Activated naive CD4-positive, alpha-beta T cell (primary cell): ENCODE data around the gene CLEC4F.
"Not testable (repeated sequence)": the region's sequence is repeated elsewhere in the genome, so short reads cannot be mapped to it uniquely, and the experiment has no call there.

Source experiments
- DNase-seq, 4 experiments: peaks; one replicate each; lab custom pipeline; 2025; lab: John Stamatoyannopoulos, UW

Gene CLEC4F

DNA sequence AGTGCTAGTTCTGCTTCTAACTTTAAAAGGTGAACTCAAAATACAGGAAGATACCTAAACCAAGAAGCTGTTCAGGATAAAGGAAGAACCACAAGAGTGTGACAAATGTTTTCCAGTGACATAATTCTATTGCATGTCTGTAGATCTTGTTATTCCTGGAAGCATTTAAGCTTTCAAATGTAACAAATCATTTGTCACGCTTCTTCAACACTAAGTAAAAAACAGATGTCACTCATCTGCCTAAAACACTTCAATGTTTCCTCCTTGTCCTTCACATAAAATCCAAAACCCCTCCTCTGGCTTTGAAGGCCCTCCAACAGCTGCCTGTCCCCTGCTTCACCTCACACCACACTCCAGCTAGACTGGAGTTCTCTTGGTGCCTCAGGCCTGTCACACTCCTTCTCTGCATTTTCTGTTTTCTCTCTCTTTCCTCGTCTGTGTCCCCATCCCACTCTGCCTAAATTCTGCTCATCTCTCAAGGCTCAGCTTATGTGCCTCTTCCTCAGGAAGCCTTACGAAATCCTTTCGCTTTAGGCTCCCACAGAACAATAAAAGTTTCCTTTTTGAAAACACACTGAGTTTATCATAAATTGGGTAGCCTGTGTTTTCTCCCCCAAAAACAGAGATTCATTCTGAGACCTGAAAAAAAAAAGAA, 6.4 kb upstream of the CLEC4F start:
- DNase-seq = no peak

DNA sequence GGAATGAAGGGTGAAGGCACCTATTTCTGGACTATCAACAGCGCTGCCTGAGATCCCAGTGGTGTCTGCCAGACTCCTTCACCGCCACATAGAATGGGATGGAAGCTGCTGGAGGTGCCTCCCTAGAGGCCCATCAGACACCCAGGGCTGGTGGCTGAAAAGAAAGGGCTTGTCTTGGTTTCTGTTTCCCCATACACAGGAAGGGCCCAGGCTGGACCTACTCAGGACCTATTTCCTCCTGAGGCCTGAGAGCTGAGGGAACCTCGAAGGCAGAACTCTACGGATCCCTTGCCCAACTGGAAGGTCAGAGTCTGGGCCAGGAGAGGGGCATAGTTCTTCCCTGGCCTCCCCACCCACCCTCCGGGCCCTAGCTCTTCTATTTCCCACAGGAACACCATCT, 2.9 kb upstream of the CLEC4F start:
- DNase-seq = no peak

DNA sequence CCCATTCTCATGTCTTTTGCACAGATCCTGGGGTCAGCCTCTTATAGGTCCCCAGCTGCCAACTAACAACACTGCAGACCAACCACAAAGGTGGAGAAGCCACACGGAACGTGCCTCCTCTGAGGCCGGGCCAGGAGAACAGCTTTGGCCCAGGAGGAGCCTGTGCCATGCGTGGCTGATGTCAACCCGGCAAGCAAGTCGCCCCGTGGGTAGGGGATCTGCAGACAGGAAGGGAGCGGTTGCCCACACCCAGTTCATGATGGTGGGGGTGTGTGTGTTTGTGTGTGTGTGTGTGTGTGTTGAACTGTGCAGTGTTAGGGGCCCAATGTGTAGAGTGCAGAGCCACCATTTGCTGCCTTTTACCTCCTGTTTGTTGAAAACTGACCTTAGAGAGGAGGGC, 2.4 kb upstream of the CLEC4F start:
- DNase-seq = no peak

DNA sequence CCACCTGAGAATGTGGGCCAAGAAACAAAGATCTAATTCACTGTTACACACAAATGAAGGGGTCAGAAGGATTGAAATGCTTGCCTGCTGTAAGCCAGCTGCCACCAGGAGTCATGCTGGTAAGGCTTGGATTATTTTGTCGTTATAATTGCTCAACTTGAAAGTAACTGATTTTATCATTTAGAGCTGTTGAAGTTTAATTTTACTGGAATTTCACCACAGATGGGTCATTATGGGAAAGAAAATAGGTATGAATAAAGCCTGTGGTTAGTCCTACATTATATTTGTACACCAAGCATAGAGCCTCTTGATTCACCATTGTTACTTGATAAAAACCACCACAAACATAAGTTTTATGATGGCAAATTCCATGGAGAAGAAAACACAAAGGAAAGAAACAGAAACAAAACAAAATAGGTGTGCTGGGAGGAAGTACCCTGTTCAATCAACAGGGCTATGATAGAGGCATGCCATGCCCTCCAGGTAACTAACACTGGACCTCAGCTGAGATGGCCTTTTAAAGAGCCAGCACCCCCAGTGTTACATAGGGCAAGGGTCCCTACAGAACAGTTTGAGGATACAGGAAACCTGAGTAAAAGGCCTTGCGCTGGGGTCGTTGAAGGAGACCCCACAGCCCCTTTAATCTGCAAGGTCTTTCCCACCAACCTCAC, 3.0 kb downstream of the CLEC4F start:
- no peak for DNase-seq

DNA sequence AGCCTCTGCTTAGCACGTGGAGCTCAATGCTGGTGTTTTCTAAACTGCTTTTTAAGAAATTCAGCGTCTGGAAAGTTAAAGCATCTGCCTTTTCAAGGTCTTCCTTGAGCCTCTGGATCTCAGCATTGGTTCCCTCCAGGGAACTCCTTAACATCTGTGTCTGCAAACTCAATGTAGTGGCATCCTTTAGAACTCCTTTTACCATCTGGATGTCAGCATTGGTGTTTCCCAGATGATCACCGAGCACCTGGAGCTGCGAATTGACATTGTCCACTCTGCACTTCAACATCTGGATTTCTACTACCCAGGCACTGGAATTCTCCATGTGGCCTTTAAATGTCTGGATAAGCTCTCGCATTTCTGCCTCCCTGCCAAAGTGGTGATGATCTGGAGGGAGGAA, 3.7 kb downstream of the CLEC4F start:
- DNase-seq = no peak

DNA sequence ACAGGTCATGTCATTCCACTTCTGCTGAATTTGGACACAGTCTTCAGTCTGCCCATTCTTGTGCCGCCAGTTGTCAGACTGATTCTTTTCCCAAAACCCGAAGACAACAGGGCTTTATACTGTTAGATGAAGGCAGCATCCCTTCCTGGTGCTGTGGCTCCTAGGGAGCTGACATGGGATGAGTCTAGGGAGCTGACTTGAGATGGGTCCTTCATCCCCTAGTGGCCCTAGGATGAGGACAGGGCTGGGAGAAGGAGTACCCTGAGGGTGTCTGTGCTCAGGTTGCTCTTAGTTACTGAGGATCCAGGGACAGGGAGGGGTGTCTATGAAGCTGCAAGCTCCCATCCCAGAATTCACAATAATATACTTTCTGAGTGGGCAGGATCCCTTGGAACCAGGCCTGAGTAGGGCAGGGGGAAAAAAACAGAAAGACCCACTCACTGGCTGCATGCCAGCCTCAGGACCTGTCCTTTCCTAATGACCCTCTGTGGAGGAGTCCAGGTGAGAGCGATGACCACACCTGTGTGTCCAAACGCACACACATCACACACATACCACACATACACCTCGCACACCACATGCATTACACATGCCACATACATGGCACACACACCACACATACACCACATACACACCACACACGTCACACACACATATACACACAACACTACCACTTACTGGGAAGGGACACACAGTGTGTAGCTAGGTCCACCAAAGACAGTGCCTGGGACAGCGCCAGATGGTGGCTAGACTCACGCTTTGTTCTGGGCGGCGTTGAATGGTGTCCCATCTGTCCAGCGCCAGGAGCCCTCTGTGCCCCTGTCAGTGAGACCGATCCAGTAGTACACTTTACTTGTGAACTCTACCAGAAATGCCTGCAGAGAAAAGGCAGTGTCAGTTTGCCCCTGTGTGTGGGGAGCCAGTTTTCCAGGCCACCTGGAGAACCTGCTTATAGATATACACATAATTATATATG, 11.1 kb downstream of the CLEC4F start:
- DNase-seq = no peak

DNA sequence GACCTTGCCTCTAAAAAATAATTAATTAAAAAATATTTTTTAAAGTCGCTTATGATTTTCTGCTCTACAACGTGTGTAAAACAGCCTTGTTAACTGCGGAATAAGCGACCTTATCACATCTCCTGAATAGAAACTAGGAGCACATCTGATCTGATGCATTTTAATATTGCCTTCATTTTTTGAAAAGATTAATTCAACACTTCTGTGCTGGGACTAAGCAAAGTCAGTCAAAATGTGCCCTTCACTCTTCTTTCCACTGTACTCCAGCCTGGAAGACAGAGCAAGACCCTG, 12.6 kb downstream of the CLEC4F start:
- DNase-seq = no peak

DNA sequence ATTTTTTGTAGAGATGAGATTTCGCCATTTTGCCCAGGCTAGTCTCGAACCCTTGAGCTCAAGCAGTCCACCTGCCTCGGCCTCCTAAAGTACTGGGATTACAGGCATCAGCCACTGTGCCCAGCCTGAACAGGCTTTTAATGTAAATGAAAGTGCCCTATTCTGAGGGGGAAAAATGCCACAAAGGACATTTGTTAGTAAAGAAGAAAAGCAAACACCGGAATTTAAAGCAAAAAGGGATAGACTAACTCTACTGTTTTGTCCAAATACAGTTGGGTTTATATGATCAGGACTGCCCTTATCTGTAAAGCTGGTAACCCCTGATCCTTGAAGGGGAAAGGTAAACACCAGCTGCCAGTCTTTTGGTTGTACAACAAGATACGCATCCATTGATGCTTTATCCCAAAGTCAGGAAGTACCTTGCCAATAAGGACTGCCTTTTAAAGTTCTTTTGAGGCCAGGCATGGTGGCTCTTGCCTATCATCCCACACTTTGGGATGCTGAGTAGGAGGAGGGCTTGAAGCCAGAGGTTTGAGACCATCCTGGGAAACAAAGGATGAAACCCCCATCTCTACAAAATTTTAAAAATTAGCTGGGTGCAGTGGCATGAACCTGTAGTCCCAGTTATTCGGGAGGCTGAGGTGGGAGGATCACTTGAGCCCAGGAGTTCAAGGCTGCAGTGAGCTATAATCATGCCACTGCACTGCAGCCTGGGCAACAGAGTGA, 13.1 kb downstream of the CLEC4F start:
- no peak for DNase-seq

DNA sequence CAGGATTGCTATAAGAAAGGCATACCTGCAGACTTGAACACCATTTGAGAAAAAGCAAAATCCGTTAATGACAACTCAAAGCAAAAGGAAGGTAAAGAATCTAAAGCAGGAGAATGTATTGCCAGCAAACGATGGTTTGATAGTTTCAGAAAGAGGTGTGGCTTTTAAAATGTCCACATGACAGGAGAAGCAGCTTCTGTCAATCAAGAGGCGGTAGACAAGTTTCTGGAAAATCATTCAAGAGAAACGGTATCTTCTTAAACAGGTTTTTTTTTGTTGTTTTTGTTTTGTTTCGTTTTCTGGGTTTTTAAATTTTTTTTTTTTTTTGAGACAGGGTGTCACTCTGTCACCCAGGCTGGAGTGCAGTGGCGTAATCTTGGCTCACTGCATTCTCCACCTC, 13.8 kb downstream of the CLEC4F start:
- no peak for DNase-seq

DNA sequence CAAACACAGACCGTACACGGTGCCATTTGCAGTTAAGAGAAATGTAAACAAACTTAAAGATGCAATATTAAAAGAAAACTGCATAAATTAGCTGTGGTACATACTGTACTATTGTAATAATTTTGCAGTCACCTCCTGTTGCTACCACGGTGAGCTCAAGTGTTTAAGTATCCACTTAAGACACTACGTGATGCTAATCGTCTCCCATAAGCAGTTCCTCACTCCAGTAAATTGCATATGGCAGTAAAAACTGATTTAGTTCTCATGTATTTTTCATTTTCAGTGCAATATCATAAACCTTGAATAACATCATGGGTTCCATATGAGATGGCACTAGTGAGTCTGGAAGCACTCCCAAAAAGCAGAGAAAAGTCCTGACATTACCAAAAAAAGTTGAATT, 14.4 kb downstream of the CLEC4F start:
- no peak for DNase-seq

DNA sequence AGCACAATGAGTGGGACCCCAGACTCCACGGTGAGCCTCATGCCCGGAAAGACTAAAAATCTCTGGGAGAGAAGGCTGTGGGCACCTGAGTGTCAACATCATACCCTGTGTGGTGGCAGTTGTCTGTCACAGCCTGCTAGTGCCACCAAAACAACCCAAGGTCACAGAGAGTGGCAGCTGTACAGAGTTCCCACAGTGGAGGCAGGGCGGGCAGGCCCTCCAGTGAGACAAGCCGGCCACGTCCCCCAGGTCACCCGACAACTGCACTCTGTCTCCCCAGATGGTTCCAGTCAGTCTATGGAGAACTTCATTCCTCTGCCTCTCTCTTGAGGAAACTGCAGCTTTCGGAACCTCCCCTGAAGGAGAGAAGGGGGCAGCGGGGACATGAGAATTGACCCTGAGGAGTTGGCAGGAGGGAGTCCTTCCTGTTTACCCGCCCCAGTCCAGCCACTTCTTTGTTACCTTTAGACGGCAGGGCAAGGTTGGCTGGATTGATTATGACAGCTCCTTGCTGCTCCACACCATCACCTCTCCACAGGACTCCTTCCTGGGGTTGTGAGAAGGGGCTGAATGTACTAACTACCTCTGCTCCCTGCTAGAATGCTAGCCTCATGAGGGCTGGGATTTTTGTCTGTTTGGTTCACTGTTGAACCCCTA, 18.7 kb downstream of the CLEC4F start:
- DNase-seq = no peak

DNA sequence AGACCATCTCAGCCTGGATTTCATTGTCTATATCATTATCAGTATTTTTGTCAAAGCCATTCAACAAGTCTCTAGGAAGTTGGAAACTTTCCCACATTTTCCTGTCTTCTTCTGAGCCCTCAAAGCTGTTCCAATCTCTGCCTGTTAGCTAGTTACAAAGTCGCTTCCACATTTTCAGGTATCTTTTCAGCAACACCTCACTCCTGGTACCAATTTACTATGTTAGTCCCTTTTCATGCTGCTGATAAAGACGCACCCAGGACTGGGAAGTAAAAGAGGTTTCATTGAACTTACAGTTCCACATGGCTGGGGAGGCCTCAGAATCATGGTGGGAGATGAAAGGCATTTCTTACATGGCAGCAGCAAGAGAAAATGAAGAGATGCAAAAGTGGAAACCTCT, 20.7 kb downstream of the CLEC4F start:
- no peak for DNase-seq

DNA sequence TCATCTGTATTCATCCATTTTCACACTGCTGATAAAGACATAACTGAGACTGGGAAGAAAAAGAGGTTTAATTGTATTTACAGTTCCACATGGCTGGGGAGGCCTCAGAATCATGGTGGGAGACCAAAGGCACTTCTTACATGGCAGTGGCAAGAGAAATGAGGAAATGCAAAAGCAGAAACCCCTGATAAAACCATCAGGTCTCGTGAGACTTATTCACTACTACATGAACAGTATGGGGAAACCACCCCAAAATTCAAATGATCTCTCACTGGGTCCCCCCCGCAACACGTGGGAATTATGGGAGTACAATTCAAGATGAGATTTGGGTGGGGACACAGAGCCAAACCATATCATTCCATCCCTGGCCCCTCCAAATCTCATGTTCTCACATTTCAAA, 22.4 kb downstream of the CLEC4F start:
- DNase-seq = not testable (repeated sequence)

DNA sequence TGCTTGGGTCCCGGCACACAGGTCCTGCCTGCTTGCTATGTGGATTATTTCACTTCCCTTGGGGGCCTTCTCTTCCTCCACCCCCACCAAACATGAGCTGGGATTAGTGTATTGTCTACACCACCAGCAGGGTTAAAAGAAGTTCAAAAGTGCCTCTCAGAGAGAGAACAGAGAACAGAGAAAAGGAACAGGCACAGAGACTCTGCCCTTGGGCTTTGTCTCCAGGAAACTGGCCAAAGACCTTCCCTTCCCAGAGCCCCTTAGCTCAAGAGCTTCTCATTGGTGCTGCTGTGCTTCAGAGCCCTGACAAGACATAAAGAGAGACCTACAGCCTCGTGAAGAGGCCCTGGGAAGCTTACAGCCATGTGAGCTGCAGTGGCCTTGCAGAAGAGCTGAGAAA, 22.9 kb downstream of the CLEC4F start:
- DNase-seq = no peak

DNA sequence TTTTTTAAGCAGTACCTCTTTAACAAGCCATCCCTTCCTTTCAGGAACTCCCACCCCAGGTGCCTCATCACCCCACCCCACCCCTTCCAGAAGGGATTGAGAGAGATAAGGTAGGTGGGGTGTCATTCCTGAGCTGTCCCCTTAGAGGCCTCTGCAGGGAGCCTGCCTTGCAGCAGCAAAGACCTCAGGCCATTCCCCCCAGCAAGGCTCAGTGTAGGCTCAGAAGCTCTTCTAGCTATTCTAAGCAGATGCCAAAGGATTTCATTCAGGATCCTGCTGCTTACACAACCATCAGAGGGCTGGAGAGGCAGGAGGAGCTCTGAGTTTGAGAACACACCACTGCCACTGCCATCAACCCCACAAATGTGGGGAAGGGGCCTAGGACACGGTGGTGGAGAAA, 24.1 kb downstream of the CLEC4F start:
- DNase-seq = no peak

DNA sequence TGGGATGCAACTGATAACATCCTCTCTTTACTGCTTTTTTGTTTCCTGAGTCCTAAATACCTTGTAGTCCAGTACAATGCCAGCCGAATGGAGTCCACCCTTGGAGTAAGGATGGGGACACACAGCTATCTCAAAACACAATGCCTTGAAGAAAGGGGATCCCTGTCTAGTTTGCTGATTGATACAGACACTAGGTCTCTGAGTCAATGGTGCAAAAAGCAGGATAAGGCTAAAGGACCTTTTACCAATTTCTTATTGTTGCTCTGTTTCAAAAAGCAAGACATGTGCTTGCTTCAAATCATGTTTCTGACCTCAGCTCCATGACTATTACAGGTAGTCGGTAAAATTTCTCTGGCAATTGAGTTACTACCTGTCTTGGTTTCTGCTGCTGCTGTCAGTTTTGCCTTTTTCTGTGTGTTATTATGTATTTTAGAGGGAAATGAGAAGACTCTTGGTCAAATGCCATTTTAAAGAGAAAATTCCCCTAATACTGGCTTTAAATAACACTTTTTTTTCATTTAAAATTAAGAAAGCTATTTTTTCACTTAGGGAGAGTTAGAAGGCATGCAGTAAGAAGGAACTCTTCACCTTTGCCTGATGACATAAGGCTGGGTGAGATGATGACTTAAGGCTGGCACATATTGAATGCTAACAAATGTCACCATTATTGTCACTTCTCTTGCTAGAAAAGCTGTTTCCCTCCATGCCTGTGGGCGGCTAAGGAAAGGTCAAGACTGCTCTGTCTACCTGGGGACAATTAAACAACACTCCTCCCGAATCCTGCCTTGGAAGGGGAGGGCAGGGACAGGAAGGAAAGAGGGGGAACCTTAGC, 25.0 kb downstream of the CLEC4F start:
- DNase-seq = no peak

DNA sequence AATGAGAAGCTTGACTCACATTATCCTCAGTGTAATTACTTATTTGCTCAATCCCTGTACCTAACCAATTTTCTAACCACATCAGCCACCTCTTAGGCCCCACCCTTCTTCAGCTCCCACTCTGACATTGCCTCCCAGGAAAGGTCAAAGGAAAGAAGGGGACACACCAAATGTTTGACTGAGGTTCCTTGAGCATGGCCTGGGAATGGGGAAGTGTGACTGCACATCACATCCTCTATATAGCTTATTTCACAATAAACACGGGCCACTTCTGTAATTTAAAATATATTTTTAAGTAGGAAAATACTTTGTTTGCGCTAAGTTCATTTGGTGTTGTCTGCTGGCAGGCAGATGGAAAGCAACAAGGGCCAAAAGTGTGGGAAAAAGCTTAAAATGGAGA, 26.9 kb downstream of the CLEC4F start:
- DNase-seq = no peak

DNA sequence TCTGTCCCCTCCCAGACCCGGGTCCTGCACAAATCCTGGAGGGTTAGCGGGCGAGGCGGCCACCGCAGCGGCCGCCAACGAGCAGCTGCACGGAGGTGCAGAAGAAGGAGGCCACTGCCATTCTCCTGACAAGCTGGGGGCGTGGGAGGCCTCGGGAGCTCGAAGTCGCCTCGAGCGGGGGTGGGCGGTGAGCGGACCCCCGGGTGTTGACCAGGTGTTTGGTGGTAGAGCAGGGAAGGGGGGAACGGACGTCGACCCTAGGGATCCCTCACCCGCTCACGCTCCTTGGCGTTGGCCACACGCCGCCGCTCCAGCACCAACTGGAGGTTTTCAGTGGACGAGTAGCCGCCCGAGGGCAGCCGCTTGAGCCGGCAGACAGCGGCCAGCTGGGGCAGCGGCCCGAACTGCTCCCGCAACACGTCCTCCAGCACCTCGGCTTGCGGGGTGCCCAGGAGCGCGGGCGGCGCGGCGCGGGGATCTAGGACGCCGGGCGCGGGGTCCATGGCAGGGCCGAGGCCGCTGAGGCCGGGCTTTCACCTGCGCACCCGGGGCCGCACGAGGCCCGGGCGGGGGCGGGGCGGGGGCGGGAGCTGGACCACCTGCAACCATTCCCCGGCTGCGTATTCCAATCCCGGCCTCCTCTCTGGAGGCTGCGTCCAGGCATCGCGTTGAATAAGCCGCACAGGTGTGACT, 30.1 kb downstream of the CLEC4F start, which contains the start of gene FIGLA:
Gene FIGLA, minus strand, starts transcription at position 508 of the 693 bp plus-strand sequence. Its CDS starts 5 bp downstream, at position 503.
- DNase-seq = no peak

DNA sequence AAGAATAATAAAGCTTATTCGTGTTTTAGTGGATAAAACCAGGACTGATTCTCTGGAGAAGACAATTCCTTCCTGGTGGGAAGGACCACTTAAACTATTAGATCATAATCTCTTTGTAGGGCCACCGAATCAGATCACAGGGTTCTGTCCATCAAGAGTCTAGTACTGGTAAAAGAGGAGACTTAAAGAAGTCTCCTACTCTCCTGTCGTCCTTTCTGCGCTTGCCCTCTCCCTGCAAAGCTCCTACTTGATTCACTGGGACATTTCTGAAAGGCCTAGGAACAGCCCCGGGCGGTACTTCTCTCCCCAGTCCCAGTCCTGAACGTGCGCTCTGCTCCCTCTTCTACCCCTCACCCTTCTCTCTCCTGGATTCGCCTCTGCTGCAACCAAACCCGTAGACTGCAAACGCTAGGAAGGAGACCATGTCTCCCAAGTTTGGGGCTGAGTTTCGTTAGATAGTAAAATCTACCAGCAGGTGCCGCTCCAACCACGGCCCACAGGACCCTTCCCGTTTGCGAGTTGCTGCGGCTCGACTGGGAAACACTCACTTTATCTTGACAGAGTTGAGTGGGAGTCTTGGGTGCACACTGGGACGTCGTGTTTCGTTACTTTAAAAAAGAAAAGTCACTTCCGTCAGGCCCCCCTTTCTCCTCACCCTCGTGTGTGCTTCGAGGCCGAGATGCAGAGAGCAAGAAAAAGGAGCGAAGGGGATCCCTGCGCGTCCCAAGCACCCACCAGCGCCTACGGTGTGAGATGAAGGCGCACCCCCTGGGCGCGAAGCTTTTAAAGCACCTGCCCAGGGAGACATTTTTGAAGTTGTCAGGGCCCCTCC, 30.9 kb downstream of the CLEC4F start:
- DNase-seq = peak; percentile 14 to 60 (median 38)
